Iris pigment epithelial cell (primary cell): ENCODE measurements around the gene KMT2C.
A peak's percentile ranks its signal among the peaks of the same experiment; 100 is the strongest.
"Not testable (repeated sequence)": the region's sequence is repeated elsewhere in the genome, so short reads cannot be mapped to it uniquely, and the experiment has no call there.

Experiments
- DNase-seq: peaks from one replicate; pipeline ENCODE4 v3.0.0-alpha.2; 2011; ENCODE audit warnings: low read depth

Gene KMT2C

DNA sequence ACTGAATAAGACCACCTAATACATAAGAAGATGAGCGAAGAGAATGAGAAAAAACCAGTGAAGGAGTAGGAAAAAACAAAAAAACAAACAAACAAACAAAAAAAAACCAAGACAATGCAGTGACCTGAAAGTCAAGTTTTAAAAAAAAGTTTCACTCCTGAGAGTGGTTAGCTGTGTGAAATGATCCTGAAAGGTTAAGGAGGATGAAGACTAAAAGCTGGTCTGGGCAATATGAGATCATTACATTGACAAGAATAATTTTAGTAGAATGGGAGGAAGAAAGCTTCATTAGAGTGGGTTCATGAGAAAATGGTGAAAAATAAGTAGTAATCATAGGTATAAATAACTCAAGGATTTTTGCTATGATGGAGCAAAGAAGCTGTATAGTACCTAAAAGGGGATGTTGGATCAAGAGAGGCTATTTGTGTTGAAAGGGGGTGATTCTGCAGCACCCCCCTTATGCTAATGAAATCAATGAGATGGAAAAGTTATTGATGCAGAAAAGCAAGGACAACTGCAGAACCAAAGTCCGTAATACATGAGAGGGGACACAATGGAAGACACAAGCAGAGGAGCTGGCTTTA, 80.2 kb downstream of the KMT2C start:
- no peak for DNase-seq

DNA sequence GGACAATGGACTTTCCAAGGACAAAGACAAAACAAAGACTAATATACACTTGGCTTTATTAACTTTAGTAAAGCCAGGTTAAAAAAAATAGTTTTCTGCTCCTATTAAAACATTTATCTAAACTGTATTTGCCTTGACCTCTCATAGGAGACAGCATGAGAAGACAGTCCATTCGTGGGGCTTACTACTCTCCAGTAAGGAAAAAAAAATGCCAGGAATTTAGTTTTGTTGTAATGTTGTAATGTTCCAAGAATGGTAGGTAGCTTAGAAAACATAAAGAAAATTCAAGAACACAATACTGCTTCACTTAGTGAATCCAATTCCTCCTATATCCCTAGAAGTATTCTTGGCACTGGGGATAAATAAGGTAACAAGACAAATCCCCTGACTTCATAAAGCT, 81.7 kb downstream of the KMT2C start:
- peak; percentile 75 for DNase-seq

DNA sequence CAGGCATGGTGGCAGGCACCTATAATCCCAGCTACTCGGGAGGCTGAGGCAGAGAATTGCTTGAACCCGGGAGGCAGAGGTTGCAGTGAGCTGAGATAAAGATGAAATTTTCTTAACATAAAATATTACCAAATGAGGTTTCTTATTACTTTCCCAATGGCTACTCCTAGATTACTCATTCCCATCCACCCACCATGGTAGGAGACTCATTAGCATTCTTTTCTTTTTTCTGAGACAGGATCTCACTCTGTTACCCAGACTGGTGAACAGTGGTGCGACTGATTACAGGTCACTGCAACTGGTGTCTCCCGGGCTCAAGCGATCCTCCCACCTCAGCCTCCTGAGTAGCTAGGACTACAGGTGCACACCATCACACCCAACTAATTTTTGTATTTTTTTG, 82.5 kb downstream of the KMT2C start:
- peak; percentile 34 for DNase-seq

DNA sequence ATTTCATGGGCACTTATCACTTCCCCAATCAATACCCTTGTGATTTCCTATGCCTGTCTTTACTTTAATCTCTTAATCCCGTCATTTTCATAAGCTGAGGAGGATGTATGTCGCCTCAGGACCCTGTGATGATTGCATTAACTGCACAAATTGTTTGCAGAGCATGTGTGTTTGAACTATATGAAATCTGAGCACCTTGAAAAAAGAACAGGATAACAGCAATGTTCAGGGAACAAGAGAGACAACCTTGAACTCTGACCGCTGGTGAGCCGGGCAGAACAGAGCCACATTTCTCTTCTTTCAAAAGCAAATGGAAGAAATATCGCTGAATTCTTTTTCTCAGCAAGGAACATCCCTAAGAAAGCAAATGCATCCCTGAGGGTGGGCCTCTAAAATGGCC, 84.1 kb downstream of the KMT2C start:
- DNase-seq: not testable (repeated sequence)

DNA sequence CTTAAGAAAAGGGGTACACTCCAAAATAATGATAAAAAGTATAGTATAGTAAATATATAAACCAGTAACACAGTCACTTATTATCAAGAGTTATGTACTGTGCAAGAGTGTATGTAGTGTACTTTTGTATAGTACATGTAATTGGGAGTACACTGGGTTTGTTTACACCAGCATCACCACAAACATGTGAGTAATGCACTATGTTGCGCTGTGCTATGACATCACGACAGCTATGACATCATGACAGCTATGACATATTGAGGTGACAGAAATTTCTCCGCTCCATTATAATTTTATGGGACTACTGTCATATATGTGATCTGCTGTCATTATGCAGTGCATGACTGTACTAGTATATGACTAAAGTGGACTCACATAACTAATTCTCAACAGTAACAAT, 84.6 kb downstream of the KMT2C start:
- DNase-seq: no peak

DNA sequence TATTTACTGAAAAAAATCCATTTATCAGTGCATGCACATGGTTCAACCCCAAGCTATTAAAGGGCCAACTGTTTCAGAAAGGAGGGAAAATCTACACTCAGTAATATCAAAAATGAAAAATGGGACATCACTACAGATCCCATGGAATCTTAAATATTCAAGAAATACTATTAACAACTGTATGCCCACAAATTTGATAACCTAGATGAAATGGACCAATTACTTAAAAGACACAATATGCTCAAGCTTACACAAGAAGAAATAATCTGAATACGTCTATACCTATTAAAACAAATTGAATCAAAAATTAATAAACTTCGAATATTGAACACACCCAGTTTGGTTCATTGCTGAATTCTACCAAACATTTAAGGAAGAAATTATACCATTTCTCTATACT, 87.9 kb downstream of the KMT2C start:
- DNase-seq: no peak

DNA sequence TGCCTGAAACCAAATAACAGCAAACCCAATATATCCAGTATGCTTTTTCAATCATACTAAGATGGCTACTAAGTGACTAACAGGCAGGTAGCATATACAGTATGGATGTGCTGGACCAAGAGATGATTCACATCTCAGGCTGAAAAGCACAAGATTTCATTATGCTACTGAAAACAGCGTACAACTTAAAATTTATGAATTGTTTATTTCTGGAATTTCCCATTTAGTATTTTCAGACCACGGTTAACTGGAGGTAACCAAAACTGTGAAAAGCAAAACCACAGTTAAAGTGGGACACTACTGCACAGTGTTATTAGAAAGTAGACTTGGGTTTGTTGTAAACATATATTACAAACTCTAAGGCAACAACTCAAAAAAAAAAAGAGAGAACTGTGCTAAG, 91.5 kb downstream of the KMT2C start:
- DNase-seq: peak; percentile 24

DNA sequence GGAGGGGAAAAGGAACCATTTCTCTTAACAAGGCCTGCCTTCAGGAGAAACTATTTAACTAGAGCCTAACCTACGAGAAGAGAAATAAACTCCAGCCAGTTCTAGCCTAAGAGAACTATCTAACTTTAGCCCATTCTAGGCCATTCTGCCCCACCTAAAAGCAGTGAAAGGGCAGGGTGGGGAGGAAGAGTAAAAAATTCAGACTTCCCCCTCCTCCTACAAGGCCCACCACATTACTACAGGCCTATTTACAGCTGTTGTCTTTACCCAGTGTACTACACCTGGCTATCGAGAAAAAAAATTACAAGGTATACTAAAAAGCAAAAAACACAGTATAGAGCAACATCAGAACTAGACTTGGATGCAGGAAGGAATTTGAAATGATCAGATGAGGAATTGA, 93.0 kb downstream of the KMT2C start:
- no peak for DNase-seq

DNA sequence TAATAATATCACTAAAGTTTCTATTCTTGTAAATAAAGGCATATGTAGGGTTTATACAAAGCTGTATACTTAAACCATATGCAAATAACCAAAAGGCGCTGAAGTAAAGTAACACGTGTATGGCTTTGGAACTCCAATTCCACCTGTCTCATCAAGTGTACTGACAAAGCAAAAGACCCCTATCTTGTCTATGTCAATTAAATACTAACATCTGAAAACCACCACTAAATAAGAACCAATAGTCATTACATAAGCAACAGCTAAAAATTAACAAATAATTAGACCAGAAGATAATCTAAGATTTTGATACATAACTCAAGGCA, 93.9 kb downstream of the KMT2C start:
- DNase-seq: no peak

DNA sequence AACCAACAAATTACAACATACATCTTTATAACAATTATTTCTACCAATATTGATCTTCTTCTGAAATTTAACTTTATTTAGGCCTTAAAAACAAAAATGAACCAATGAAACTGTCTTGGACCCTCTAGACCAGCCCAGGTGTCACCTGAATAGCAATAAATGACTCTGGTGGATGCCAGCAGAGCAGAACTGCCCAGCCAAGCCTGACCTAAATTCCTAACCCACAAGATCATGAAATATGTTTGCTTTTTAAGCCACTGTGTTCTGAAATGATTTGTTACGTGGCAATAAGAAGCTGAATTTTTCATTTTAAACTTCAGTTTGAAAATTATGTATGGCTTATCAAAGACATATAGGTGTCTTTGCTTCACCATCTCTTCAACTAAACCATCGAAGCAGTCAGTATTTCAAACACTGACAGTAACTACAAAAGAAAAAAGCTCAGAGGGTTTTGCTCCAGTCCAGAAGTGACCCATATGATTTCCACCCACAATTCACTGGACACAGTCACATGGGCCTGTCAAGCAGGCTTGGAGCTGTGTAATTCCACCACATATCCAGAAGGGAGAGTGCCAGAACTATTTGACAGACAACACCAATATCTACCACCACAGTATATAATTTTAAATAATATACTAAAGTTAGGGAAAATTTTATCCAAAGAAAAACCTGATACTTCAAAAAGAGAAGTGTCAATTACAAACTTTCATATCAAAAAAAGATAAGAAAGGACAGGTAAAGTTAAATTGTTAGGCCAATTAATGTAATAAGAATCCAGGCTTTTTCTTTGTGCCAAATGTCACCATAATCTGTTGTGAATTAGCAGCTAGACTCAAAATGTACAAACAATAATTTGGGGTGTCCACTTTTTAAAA, 94.5 kb downstream of the KMT2C start:
- DNase-seq: peak; percentile 77

DNA sequence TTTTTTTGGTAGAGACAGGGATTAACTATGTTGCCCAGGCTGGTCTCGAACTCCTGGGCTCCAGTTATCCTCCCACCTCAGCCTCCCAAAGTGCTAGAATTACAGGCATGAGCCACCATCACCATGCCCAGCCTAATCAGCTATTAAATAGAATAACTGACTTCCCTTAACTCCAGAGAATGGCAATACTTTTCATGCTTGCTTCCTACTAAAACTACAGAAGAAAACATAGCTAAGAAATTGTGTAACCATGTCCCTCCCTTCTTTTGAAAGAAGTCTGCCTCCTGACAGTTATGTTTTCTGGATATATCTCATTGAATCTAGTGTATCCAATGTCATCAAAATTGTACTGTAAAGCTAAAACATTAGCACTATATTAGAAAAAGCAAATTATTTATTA, 95.6 kb downstream of the KMT2C start:
- DNase-seq: no peak

DNA sequence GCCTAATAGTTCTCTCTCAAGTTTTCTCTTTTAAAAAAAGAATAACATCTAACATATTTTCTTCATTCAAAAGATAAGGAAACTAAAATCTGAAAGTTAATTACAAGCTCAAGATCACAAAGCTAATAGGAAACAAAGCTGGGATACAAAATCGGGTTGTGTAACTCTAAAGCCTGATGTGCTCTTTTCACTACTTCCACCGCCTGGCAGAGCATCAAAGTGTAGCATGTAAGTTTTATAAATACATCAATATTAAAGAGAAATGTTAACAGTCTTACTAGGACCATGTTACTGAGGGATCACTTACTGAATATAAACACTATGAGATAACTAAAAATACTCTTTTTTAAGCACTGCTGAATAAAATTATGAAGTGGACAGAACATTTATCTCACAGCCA, 97.2 kb downstream of the KMT2C start:
- DNase-seq: peak; percentile 27

DNA sequence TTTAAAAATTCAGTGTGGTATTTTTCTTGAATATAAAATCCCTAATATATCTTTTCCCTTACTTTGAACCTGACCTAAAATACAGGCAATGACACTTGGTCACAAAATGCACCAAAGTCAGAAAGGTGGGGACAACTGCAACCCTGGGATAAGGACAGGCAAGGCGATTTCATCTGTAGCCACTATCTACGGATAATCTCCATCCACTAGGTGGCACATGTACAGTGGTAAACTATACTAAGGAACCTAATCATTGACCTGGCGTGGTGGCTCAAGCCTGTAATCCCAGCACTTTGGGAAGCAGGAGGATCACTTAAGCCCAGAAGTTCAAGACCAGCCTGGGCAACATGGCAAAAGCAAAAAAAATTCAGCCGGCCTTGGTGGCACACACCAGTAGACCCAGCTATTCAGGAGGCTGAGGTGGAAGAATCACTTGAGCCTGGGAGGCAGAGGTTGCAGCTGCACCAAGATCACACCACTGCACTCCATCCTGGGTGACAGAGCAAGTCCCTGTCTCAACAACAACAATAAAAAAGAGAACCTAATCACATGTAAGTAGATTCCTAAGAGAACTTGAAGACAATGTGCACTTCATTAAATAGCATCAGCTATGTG, 98.9 kb downstream of the KMT2C start:
- peak; percentile 42 for DNase-seq

DNA sequence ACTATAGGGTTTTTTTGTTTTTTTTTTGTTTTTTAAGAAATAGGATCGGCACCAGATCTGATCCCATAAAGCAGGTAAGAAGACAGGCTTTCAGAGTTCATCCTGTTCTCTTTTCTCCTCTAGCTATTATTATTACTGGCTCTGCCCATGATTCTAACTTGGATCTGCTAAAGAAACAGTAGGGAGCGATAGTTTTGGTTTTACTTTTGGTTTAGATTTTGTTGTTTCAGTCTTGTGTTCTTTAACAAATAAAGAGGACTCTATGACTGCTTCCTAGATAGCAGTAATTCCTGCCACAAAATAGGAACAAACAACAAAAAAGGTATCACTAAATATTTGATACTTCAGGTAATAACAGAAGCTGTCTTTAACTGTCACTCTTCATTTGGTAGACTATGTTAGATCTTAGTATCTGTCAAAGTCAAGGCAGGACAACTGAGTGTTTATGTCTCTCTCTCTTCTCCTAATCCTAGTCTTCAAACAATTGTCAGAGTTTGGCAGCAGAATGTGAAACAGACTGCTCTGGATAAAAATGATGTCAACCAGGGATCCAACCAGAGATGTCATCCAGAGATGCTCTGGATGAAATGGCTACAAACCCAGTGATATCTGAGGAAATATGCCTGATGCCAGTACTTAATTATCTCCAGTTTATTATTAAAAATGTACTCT, 99.8 kb downstream of the KMT2C start:
- DNase-seq: peak; percentile 16

DNA sequence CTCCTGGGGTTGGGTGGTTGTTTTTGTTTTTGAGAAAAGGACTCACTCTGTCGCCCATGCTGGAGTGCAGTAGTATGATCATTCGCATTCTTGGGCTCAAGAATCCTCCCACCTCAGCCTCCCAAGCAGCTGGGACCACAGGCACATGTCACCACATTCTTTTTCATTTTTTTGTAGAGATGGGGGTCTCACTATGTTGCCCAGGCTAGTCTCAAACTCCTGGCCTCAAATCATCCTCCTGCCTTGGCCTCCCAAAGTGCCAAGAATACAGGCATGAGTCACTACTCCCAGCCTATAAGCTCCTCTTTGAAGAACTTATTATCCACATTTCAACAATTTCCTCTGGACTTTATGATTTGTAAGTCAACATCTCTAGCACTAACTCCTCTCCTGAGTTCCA, 102.7 kb downstream of the KMT2C start:
- DNase-seq: no peak

DNA sequence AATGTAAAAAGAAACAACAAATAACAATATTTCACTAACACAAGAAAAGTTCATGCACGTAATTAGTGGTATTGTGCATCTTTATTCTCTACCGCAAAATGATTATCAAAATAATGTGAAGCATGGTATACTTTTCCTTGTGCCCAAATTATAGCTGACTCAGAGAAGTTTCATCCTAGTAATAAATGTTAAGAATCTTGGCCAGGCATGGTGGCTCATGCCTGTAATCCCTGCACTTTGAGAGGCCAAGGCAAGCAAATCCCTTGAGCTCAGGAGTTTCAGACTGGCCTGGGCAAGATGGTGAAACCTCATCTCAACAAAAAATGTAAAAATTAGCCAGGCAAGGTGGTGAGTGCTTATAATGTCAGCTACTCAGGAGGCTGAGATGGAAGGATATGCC, 105.0 kb downstream of the KMT2C start:
- DNase-seq: peak; percentile 16

DNA sequence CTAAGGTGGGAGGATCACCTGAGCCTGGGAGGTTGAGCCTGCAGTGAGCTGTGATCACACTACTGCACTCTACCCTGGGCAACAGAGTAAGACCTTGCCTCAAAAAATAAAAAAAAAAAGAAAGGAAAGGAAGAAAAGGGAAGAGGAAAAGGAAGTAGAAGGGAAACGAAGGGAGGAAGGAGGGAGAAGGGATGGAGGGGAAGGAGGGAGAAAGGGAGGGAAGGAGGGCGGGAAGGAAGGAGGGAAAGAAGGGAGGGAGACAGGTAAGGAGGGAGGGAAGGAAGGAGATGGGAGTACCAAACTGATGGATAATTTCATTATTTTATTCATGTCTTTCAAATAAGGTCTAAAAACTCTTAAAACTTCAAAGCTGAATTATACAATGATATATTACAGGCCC, 106.3 kb downstream of the KMT2C start:
- DNase-seq: no peak

DNA sequence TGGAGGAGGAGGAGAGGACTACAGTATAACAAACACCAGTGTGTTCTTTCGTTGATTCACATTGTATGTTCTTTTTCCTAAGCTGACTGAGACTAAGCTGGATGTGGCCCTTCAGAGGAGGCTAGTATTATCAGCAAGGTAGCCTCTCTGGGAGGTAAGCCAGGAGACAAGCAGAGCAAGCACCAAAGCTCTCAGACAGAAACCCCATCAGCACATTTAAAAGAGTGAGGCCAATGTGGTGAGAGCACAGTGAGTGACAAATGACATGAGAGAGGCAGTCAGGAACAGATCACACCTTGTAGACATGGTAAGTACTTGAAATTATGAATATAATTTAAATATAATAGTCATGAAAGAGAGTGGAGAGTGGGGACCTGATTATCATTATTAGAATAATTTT, 107.6 kb downstream of the KMT2C start:
- DNase-seq: no peak

DNA sequence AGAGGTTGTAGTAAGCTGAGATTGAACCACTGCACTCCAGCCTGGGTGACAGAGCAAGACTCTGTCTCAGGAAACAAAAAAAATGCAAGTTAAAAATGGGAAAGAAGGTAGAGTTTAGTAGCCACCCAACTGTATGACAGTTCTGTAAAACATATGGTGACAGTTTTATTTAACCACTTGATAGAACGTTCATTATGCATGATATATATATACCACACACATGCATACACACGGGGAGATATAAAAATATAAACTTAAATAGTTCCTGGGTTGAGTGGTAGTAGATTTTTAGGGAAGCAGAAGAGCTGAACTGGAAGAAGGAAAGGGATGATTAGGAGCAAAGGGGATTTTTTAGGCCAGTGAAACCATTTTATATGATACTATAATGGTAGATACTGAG, 120.0 kb downstream of the KMT2C start:
- no peak for DNase-seq

DNA sequence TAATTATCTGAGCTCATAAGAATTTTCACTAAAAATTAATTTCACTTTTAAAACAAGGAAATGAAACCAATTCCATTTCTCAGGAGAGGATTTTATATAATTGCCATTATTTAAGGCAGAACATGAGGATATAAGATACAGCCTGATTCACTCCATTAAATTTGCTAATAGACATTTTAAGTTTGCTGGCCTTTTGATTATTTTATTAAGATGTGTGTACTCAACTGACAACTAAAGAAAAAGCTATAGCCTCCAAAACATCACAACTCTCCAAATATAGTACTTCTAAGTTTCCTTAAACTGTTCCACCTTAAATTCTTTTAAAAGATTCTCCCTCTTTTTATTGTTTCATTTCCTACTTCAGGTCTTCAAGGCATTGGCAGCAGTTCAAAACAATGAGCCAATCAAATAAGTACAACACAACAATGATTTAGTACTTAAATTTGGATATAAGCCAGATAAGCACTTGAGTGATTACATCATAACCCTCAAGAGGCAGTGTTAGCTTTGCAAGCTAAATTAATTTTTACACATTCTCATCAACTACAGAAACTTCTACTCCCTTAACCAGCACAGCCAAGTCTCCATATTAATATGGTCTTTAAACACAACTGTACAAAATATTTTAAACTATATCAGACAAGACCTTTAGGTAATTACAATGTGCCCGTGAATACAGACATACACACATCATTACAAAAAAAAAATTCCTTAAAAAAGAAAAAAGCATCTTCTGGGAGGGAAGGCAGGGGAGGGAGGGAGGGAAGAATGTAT, 121.8 kb downstream of the KMT2C start:
- DNase-seq: peak; percentile 96

DNA sequence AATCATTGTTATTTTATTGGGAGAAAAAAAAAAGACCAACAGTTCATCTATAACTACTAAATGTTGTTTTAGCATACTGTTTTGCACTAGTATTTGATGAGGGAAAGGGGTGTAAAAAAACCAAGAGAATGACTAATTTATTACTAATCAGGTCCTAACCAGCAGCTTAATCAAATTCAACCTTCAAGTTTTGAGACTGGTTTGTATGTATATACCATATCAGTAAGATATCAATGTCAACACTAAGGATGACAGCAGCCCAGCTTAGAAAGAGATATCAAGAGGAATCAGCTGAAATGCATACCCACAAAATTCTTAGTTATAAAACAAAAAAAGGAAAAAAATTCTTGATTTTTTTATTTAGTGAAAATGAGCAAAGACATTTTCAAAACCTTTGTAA, 122.6 kb downstream of the KMT2C start:
- DNase-seq: no peak

DNA sequence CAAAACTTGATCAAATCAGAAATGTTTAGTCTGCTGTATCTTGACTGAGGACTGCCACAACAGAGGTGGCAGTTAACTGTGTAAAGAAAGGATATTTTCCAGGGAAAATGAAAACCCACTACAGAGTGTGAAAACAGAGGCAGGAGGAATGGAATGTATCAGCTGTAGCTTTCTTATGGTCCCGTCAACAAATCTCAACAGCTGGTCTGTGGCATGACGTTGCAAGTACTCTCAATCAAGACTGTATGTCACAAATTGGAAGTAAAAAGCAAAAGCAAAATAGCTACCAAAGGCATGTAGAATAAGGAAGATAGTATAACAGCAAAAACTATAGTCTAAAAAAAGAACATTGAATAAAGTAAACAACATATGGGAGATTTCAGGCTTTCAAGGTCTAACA, 123.5 kb downstream of the KMT2C start:
- DNase-seq: peak; percentile 60
